ENCODE data around the gene TTC7B.

Gene TTC7B

GRCh38 chr14:90602088-90602687 lies 214.0 kb downstream of the TTC7B start:
- DNase-seq (ENCODE audit: low read depth, low spot score): no peak

- DNase-seq (ENCODE audit: low read depth, low spot score): no peak
These were observed 214.7 kb downstream of the TTC7B start for GRCh38 chr14:90601563-90601962.

- no peak for DNase-seq (ENCODE audit: low read depth, low spot score)
These were observed 215.6 kb downstream of the TTC7B start for GRCh38 chr14:90600619-90601018.

- no peak for DNase-seq (ENCODE audit: low read depth, low spot score)
These were observed 216.3 kb downstream of the TTC7B start for GRCh38 chr14:90599748-90600507.

- DNase-seq (ENCODE audit: low read depth, low spot score): no peak
These were observed 216.9 kb downstream of the TTC7B start for GRCh38 chr14:90599339-90599738.

GRCh38 chr14:90597961-90598360 lies 218.3 kb downstream of the TTC7B start:
- DNase-seq (ENCODE audit: low read depth, low spot score): no peak

GRCh38 chr14:90596733-90597132 lies 219.5 kb downstream of the TTC7B start:
- DNase-seq (ENCODE audit: low read depth, low spot score): no peak

- no peak for DNase-seq (ENCODE audit: low read depth, low spot score)
These were observed 222.8 kb downstream of the TTC7B start for GRCh38 chr14:90593254-90594040.

GRCh38 chr14:90592655-90593054 lies 223.6 kb downstream of the TTC7B start:
- no peak for DNase-seq (ENCODE audit: low read depth, low spot score)

GRCh38 chr14:90587918-90588317 lies 228.3 kb downstream of the TTC7B start:
- no peak for DNase-seq (ENCODE audit: low read depth, low spot score)

GRCh38 chr14:90587252-90587910 lies 228.8 kb downstream of the TTC7B start:
- no peak for DNase-seq (ENCODE audit: low read depth, low spot score)

- no peak for DNase-seq (ENCODE audit: low read depth, low spot score)
These were observed 231.1 kb downstream of the TTC7B start for GRCh38 chr14:90585106-90585505.

GRCh38 chr14:90583916-90584605 lies 232.2 kb downstream of the TTC7B start:
- no peak for DNase-seq (ENCODE audit: low read depth, low spot score)

GRCh38 chr14:90583427-90583826 lies 232.8 kb downstream of the TTC7B start:
- no peak for DNase-seq (ENCODE audit: low read depth, low spot score)

- no peak for DNase-seq (ENCODE audit: low read depth, low spot score)
These were observed 234.1 kb downstream of the TTC7B start for GRCh38 chr14:90582166-90582565.

- no peak for DNase-seq (ENCODE audit: low read depth, low spot score)
These were observed 234.5 kb downstream of the TTC7B start for GRCh38 chr14:90581745-90582144.

GRCh38 chr14:90580377-90581335 lies 235.6 kb downstream of the TTC7B start:
- peak; percentile 39 for DNase-seq (ENCODE audit: low read depth, low spot score)

GRCh38 chr14:90579816-90580215 lies 236.4 kb downstream of the TTC7B start:
- DNase-seq (ENCODE audit: low read depth, low spot score): no peak

GRCh38 chr14:90579088-90579487 lies 237.1 kb downstream of the TTC7B start:
- DNase-seq (ENCODE audit: low read depth, low spot score): no peak

GRCh38 chr14:90578283-90578985 lies 237.8 kb downstream of the TTC7B start:
- no peak for DNase-seq (ENCODE audit: low read depth, low spot score)
